Measurements from ENCODE around the gene ANO4.

Gene ANO4

DNA sequence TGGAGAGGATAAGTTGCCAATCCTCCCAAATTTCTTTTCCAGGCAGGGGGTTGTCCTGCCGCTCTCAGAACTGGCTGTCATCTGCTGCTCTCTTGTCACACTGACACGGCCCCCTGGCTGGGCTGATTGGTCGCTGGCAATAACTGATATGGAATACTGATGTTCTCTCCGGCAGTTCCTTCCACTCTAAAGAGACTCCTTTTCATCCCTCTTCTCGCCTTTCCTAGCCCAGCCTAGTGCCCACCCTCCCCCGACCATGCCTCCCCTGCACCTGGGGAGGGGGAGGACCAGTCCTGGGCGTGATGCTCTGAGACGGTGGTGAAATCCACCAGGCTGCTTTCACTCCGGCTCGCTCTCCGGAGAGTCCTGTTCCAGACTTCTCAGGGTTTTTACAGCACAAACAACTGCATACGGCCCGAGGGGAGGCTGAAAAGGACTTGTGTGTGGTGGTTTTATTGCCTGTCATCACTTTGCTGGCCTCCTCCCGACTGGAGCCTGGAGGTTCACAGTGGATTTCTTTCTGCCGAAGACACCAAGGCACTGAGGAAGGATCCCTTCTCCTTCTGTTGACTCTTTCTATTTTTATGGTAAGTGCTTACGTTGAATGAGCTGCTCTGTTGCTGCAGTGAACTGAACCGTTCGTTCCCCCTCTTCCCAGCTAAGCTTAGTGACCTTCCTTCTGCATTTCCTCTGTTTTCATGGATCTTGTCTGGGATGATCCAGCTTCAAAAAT is at the start of gene ANO4:
Gene ANO4 (plus strand): TSS at position 336 of the 733 bp plus-strand sequence. CDS start 107,010 bp downstream, outside the sequence.
- no peak for DNase-seq

DNA sequence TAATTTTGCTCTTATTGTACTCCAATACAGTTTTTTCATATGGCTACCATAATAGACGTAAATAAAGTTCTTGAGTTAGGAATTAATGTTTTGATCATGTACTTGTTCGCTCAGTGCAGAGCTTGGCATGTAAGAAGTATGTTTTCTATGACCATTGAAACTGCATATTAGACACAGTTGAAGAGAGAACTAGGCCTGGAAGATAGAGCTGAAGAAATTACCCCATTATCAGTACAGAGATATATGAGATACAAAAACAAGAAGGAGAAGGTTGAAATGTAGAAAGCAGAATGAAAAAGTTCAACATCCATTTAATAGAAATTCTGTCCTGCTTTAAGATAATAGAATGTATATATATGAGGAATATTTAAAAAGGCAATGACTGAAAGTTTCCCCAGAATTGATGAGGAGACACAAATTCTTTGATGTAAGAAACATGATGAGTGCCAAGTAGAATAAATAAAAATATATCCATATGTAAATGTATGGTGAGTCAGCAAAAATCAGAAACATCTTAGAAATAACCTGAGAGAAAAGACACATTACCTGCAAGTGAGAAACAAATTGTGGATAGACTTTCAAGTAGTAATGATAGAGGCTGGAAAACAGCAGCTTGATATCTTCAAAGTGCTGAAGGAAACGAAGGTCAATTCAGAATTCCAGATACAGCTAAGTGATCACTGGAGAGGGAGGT is 49.1 kb upstream of the ANO4 start:
- DNase-seq = no peak

DNA sequence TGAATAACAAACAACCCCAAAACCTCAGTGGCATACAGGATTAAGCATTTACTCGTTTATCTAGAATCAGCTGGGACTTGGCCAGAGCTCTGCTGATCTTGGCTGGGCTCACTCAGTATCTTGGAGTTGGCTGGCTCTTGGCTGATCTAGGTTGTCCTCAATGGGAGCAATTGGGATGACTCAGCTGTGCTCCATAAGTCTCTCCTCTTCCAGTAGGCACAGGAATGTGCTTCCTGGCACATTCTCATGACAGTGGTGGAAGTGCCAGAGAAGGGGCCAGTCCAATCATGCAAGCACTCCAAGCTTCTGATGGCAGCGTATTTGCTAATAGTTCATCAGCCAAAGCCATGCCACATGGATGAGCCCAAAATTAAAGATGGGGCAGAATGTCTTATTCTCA is 41.7 kb upstream of the ANO4 start:
- no peak for DNase-seq

DNA sequence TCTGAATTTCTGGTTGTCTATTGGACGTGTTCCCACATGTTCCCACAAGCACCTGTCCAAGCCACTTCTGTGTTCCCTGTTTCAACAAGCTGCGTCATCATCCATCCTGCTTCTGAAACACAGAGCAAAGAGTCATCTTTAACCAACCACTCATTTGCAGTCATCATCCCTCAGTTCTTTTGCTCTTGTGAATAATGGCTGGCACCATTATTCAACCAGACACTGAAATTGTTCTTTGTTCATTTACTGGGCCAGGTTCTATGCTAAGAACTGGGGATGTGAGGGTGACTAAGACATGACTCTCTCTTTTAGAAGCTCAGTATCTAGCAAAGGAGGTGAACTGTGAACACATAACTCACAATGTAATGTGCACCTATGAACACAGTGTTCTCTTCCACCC is 40.7 kb upstream of the ANO4 start:
- no peak for DNase-seq

DNA sequence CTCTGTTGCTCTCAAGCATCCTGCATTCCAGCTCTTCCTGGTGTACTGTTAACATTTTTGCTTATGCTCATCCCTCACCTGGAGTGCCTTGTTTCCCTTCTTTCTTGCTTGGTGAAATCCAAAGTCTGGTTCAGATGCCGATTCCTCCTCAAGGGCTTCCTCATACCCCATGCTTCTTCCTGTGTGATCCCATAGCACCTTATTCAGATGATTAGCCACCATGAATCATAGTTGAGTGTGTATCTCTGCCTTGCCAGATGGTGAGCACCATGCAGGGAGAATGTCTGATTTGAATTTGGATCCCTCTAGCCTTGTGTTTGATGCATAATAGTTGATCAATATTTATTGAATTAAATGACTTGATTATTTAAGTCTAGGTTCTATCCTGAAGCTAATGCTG is 39.4 kb upstream of the ANO4 start:
- no peak for DNase-seq

DNA sequence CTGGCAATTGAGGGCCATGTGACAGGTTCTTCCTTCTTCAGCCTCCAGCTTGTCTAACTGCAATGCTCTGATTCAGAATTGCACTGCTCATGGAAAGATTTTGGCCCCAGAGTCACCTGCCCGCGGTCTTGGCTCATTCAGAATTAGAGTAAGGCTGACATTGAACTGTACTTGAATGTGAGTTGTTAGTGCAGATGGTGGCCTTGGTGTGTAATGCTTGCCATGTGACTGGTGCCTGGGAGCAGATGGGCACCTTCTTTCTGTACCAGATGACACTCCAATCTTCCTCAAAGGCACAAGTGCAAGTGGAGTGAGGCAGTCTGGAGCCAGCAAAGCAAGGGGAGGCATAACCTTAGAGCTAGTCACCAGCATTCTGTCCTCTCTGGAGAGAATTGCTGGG is 36.5 kb upstream of the ANO4 start:
- DNase-seq = no peak

DNA sequence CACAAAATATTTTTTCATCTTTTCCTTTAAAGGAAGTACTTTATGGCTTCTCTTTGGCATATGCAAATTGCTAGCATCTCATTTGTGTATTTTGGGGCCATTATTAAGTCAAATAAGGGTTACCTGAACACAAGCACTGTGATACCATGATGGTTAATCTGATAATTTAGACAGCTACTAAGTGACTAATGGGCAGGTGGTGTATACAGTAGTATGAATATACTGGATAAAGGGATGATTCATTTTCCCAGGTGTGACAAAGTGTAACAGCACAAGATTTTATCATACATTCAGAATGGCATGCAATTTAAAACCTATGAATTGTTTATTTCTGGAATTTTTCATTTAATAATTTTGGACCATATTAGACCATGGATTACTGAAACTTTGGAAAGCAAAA is 27.2 kb upstream of the ANO4 start:
- no peak for DNase-seq

DNA sequence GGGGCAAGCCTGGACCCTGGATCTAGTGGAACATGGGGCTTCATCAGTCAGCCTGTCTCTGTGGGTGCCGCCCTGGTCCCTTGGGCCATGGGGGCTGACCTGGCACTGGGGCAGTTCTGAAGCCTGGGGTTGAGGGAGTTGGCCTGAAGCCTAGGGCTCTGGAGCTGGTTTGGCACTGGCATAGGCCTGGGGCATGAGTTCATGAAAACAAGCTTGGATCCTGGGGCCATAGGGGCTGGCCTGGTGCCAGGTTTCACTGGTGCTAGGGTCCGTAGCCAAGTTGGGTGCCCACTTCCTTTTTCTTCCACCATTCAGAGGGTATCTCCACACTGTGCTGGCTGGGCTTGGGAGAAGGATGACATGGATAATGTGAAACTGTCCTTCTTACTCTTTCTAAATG is 26.6 kb upstream of the ANO4 start:
- DNase-seq = no peak

DNA sequence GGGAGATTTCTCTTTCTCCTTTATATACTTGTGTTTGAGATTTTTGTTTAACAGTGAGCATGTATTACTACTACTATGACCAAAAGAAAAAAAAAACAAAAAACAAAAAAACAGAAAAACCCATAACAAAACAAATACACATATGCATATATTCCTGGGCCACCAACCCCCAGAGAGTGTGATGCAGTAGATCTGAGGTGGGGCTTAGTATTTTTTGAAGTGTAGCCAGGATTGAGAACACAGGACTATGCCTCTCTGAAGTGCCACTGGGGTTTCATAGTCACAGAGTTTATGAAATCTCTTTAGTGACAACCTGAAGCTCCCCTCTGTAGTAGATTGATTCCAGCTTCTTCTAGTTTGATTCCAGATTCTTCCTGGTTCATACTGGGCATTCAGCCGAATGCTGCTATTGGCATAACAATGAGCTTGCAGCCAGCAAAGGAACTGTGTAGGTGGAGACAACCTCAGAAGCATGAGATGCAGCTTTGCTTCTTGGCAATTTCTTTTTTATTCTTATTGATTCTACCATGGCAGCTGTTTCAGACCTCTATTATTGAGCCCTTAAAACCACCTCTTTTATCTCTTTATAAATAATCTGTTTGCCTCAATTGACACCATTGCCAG is 15.5 kb upstream of the ANO4 start:
- DNase-seq = no peak

DNA sequence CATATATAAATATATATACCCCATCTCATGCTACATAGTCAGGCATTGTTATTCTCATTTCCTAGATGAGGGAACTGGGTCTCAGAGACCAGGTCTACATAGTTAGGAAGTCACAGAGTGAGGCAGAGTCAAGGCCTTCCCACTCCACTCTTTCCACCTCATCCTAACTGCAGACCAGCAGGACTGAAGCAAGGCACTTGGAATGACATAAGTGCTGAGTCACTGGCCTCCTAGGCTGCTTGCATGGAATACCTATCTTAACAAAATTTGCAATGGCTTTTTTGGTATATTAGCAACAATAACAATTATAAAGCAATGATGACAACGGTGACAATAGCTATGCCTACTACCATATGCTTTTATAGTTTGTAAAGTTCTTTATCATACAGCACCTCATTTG is 5.4 kb upstream of the ANO4 start:
- DNase-seq = no peak

DNA sequence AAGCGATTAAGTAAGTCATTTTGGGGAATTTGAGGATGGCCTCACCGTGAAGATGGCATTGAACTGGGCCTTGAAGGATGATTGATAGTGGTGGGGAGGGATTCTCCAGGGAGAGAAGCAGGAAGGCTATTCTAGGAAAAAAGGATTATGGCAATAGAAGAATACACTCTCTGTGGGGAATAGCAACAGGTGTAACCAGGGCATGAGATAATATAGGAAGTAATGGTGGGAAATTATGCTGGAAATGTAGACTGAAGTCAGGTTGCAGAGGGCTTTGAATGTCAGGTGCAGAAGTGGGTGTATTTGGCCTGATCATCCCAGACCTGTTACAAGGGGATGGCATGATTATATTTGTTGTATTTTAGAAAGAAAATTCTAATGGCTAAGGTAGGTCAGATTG is 4.6 kb upstream of the ANO4 start:
- DNase-seq = no peak

DNA sequence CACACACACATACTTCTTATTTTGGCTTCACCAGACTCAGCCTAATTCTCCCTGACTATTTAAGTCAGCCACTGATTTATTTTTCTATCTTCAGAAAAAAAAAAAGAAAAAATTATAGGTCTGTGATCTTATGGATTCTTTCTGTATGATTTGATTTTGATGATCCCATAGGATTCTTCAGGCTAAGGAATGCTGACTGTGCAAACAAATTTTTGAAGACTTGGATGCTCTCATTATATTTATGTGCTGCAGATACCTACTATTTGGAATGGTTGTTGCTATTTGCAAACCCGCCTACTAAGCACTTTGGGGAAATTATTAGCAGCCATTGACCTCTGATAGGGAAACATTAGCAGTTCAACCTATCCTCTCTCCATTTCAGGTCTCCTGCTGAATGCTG is 4.0 kb upstream of the ANO4 start:
- DNase-seq = no peak

DNA sequence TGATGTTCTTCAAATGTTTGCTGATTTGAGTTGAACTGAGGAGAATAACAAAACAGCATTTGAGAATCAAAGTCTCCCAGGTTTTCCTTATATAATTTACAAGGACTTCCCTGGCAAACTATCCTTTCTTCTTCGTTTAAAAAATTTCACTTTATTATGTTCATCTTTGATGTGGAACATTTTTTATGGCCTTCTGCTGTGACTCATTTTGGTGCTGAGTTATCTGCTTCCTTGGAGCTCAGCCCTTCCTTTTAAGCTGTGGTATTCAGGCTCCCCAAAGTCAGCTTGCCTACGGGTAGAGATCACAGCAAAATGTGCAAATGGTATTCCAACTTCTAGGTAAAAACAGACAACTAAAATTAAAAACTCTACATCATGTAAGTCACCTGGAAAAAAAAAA is 1.4 kb upstream of the ANO4 start:
- DNase-seq = no peak

DNA sequence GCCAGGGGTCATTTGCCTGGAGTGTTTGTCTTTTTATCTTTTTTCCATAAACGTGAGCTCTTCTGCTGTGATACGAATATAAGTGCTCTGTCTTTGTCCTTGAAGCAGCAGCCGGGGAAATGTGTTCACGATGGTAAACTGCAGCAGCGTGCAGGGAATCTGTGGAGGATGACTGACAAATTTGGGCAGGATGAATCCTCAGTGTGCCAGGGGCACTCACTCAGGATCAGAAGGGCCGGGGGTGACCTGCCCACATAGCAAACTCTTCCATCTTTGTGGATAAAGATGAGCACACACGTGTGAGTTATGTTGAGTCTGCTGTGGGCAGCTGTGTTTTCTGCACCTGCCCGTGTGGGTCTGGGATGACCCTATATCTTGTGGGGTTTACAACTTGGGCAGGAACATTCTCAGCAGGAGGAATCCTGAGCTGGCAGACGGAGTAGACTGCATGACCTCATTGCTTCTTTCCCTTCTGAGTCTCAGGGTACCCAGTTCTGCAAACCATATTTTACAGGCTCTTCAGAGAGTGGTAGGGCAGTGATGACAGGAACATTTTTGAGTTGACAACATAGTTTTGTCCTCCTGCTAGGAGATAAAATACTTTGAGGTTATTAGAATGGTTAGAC is 711 bp downstream of the ANO4 start:
- DNase-seq = no peak

DNA sequence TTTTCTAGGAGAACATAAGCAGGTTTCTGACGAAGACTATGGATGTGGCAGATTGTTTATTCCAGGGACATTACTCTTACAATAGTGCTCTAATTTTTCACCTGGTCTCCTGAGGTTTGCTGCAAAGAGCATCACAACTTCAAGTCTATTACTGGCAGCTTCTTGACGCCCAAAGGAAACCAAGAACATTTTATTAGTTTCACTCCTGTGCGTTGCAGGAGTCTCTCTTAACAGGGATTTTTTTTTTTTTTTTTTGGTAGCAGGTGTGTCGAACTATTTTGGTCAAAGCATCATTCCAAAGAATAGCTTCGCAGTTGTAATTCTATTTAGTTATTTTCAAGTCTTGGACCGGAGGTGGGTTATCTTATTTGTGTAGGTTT is 1.2 kb downstream of the ANO4 start:
- DNase-seq = no peak

DNA sequence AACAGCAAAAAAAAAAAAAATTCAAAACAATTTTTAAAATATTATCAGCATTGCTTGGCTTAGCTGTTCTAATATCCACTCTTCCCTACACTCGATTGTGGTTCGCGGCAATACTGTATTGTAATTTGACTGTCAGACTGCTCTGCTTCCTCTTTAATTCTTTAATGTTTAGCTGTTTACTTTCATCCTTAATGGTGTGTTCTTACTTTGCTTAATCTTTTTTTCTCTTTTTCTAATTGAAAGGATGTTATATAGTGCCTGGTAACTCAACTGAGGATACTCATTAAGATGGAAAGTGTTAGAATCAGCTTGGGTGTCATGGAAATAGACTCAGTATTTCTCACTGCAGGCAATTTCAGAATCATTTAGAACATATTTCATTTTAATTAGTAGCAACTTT is 2.0 kb downstream of the ANO4 start:
- no peak for DNase-seq

DNA sequence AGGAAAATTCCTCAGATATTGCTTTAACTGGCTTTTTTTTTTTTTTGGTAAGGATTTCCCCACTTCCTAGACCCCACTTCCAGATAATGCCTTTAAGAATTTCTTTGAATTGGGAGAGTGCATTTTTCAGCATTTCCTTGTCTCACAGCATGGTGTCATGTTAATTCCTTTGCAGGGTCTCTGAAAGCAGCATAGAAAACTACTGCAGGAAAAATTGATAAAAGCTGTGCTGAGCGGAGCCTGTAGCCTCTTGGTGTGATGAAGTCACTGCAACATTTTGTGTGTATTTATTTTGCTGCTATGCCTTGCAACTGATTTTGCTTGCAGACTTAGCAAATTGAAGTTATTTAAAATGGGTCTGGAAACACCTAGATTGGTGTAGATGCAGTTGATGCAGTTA is 2.7 kb downstream of the ANO4 start:
- no peak for DNase-seq

DNA sequence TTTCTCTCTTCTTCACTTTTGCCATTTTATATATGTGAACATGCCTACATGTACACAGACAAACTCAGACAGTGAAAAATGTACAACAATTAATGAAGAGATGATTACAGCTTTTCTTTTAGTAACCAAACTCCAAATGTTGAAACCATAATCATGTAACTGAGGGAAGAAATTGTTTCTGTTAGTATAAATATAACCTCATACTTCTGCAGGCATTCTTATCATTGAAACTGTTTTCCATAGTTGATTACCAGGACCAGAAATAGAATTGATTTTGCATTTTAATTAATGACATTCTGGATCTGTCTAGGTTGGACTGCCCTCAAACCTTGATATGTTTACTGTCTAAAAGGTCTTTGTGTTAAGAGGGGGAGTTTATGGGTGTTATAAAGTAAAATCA is 3.2 kb downstream of the ANO4 start:
- DNase-seq = no peak

DNA sequence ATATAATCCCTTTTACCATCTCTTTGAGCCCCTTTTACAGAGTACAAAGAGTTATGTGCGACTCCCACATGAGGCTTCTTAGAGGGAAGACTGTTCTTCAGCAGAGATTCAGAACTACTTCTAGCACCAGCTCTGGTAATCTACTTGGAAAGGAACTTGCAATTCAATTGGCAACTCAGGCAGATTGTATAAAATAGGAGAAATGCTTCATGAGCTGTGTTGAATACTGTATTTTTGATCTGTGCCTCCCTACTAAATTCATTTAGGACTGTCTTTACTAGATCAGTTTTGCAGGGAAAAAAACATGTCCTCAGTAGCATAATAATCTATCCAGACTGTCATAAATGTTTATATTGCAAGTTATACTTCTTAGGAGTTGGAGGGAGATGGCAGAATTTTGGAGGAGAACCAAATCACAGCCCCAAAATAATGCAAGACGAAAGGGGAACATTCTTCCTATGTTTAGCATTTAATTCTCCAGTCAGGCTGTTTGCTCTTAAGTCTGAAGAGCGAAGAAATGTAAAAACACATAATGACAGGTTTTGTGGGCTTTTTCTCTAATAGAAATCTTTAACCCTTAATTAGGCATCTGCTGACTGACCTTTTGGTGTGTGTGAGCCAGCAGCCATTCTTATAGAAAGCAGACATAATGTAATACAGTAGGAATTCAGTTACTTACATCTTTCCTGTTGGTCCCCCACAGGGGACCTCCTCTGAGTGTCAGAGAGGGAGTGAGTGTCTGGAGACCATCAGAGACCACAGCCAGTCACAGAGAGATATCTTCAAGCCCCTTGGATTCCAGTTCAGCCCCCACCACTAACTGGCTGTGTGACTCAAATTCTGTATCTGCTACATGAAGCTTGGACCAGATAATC is 3.9 kb downstream of the ANO4 start:
- DNase-seq = no peak

DNA sequence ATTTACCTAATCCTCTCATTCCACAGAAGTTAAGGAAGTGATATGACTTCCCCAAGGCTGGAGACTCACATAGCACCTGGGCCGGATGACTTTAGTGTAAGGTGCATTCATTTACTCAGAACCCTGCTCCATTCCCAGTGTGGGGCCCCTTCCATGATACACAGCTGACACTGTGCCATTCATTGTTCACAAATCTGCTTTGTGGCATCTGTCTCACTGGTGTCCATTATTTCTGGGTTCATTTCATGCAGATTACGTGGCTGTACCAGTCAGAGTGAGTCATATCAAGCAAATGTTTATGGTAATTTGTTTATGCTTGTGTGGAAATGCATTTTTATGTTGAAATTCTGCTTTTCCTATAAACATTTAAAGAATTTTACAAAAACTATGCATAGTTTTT is 5.2 kb downstream of the ANO4 start:
- no peak for DNase-seq

DNA sequence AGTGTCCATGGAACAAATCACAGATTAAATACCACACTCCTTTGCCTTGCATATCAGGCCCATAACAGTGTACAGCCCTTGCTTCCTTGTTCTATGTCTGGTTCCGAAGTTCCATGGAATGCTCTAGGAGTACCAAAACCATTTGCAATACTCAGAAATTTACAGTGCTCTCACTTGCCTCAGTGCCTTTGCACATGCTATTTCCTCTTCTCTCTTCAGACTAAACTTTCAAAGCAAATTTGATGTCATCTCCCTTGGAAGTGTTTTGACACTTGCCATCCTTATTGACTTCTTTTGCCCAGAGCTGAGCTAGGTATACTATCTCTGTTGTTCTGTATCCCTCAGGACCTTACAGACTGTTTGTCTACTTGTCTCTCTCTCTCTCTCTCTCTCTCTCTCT is 6.1 kb downstream of the ANO4 start:
- no peak for DNase-seq

DNA sequence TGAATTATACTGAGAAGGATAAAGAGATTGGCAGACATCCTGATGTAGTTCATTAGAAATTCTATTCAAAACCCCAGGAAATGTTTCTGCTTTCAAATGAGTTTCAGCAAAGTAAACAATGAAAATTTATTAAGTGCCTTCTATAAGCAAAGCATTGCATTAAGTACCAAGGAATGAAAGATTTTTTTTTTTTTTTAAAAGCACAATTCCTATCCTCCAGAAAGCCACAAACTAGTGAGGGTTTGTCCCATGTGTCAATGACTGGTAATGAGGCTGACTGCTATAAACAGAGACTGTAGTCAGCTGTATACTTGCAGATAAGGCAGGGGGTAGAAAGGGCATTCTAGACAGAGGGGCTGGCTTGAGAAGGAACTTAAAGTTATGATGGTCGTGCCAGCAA is 6.7 kb downstream of the ANO4 start:
- DNase-seq = no peak

DNA sequence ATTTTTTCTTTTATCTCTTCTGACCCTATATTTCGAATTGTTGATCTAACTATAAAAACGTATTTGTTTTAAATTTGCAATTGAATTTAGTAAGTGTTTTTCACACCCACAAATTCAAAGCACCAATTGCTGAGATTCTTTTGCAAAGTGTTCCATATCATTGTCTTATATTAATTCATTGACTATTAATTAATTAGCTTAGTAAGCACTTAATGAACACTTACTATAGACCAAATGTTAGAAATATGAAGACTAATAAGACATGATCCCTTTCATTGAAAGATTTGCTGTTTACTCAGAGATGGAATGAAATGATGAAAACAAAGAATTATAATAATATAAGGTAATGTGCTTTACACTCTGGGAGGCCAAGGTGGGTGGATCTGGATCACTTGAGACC is 14.2 kb downstream of the ANO4 start:
- DNase-seq = no peak
